SU-DHL-6 (cell line): ENCODE results near the gene CCDC73.

Source experiments
- EZH2phosphoT487 ChIP-seq: fragments of 200-600 bp; sonication (generic), shearing (Covaris generic); conservative IDR thresholded peaks from 2 replicates; pipeline ENCODE4 v1.6.1; 2018; ENCODE audit warnings: mild to moderate bottlenecking, antibody characterized with exemption, low read length, moderate library complexity, mixed read lengths
- TF ChIP-seq, protein P1 (sequence below): fragments of 200-600 bp; sonication (generic); IDR thresholded peaks from one replicate; pipeline ENCODE4 v1.5.1; 2017; ENCODE audit warnings: antibody characterized with exemption, mild to moderate bottlenecking, low read length, moderate library complexity; ENCODE audit not compliant: insufficient read depth, poor library complexity, severe bottlenecking

DNA sequence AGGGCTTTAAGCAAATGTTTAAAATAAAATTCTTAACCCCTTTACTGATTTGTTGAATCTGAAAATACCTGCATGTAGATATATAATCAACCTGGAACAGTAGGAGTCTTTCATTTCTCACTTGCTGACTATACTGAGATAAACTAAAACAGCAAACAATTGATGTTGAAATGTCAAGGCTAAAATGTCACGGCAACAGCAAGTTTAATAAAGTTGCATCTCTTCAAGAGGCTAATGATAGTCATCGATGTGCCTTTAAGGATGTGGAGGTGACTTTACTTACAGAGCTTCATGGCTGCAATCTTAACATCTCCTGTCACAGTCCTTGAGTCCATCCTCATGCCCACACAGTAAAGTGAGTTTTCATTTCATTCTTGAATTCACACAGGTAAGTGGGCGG, 31.7 kb upstream of the CCDC73 start:
- TF ChIP-seq, protein P1, sequence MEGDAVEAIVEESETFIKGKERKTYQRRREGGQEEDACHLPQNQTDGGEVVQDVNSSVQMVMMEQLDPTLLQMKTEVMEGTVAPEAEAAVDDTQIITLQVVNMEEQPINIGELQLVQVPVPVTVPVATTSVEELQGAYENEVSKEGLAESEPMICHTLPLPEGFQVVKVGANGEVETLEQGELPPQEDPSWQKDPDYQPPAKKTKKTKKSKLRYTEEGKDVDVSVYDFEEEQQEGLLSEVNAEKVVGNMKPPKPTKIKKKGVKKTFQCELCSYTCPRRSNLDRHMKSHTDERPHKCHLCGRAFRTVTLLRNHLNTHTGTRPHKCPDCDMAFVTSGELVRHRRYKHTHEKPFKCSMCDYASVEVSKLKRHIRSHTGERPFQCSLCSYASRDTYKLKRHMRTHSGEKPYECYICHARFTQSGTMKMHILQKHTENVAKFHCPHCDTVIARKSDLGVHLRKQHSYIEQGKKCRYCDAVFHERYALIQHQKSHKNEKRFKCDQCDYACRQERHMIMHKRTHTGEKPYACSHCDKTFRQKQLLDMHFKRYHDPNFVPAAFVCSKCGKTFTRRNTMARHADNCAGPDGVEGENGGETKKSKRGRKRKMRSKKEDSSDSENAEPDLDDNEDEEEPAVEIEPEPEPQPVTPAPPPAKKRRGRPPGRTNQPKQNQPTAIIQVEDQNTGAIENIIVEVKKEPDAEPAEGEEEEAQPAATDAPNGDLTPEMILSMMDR: no peak
- no peak for TF ChIP-seq EZH2phosphoT487
